ENCODE measurements around the gene TLCD3B. TPM values are rescaled to one million over a fixed set of nuclear protein-coding genes. Genes with fewer than 3 reads are reported as not detected.
A peak's percentile ranks its signal among the peaks of the same experiment; 100 is the strongest.

The TLCD3B gene, protein sequence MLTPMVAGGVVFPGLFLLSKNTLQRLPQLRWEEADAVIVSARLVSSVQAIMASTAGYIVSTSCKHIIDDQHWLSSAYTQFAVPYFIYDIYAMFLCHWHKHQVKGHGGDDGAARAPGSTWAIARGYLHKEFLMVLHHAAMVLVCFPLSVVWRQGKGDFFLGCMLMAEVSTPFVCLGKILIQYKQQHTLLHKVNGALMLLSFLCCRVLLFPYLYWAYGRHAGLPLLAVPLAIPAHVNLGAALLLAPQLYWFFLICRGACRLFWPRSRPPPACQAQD
- total RNA-seq: 1 to 10 TPM; 7.1 to 7.2 TPM

DNA sequence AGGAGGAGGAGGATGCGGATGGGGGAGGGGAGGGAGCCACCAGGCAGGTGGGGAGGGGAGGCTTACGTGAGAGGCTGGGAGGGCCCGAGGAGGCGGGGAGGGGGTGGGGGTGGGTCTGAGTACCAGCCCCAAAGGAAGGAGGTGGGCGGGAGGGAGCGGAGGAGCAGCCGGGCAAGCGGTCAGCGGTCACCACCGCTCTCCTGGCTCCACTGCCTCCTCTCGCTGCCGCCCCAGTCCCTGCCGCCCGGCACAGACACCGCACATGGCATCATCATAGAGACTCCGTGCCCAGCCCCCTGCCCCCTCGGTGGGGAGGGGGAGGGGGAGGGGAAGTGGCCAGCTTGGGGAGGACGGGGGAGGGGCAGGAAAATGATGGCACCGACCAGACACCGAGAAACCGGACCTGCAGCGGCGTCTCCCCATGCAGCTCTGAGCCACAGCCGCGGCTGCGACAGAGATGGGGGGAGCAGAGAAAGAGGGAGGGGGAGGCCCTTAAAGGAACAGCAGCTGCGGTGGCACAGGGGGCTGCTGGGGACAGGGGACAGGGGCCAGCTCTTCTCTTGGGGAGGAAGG is at the start of gene TLCD3B:
Gene TLCD3B (minus strand): TSS at position 431 of the 573 bp plus-strand sequence. CDS start 744 bp downstream, outside the sequence.
- Mint-ChIP-seq H3K27me3 (peaks cover 48% of the 10 kb centered on the region), H3K9me3 (no peaks in the 10 kb centered on the region), H3K4me1 (peaks cover 17% of the 10 kb centered on the region), H3K4me3 (no peak within 1 kb of the TSS), H3K27ac (no peak within 1 kb of the TSS), H3K36me3 (ENCODE audit: low read depth) (peaks cover 3% of the 10 kb centered on the region)
- POLR2A ChIA-PET: no interaction called here
- CTCF ChIA-PET: interaction anchor here (0.6 to 2.1 kb wide), 7 partner anchors 8 to 334 kb away, joined by 3 to 13 read pairs (median 5); partner anchors contain the start of genes ALDOA and C16orf92
- DNase-seq: no peak

DNA sequence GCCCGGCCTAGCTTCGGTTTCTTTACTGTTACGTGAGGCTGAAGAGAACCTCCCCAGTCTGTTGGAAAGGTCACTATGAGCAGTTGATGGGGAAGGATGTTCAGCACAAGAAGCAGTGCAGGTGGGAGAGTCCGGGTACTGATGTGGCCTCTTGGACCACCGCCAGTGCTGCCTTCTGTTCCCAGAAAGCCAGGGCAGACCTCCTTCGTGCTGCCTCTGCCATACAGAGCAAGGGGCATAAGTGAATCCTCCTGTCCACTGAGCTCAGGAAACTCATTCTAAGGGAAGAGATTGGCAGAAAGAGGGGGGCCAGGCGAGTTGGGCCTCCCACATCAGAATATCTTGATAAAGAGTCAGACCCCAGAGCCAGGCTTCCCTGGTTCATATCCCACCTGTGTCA is 48.4 kb upstream of the TLCD3B start:
- Mint-ChIP-seq H3K4me3 (no peak overlapping the region), H3K9me3 (no peaks in the 10 kb centered on the region), H3K27me3 (no peaks in the 10 kb centered on the region), H3K27ac (peak overlapping the region; percentile 50), H3K36me3 (ENCODE audit: low read depth) (peaks cover 55% of the 10 kb centered on the region), H3K4me1 (peaks cover 47% of the 10 kb centered on the region)
- CTCF ChIA-PET: interaction anchor here (0.9 to 10.6 kb wide), 2 partner anchors 11 to 12 kb away, joined by 4 to 112 read pairs; partner anchors contain the start of gene TBX6
- POLR2A ChIA-PET: no interaction called here
- DNase-seq: no peak

DNA sequence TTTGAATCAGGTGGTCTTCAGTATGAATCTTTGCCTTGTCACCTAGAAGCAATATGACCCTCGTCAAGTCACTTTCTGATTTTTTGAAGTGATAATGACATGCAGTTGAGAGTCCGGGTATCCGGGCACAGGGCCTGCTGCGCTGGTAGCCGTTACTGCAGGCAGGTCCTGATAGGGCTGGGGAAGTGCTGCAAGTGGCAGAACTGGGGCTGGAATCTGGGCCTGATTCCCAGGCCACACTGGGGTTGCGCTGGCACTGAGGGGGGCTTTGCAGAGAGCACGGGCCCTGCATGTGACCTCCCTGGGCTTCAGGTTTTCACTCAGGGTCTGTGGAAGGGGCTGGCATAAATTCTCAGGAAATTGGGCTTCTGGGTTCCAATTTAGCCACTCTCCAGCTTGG is 47.7 kb upstream of the TLCD3B start:
- CTCF ChIA-PET: interaction anchor here (0.9 to 10.6 kb wide), 3 partner anchors 10 to 13 kb away, joined by 4 to 112 read pairs (median 4); partner anchors contain the start of gene TBX6
- Mint-ChIP-seq H3K27me3 (no peaks in the 10 kb centered on the region), H3K4me3 (no peak overlapping the region), H3K36me3 (ENCODE audit: low read depth) (peaks cover 51% of the 10 kb centered on the region), H3K9me3 (no peaks in the 10 kb centered on the region), H3K27ac (no peak overlapping the region), H3K4me1 (peaks cover 43% of the 10 kb centered on the region)
- DNase-seq: no peak
- POLR2A ChIA-PET: no interaction called here

DNA sequence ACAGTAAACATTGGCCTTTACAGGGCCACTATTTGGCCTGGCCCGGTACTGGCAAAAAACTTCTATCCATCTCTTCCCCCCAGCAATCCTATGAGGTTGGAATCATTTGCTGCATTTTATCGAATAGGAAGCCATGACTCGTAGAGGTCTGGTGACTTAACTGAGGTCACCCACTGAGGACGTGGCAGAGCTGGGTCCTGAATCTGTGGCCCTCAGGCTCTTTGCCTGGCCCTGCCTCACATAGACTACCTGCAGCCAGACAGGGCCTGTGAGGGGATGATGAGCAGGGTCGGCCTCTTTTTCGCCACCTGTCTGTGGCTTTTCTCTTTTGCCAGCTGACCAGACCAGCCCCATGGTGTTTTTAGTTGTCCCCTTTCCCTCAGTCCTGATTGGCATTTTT is 46.6 kb upstream of the TLCD3B start:
- ChIA-PET CTCF (interaction anchor here (0.5 to 10.6 kb wide), 2 partner anchors 14 kb away, joined by 4 to 112 read pairs; partner anchors contain the start of gene TBX6), POLR2A (interaction anchor here (1.8 kb wide), 1 partner anchor 12 kb away, joined by 6 read pairs; the partner anchor contains the start of gene ALDOA)
- no peak for DNase-seq
- H3K9me3 Mint-ChIP-seq: no peaks in the 10 kb centered on the region
- H3K4me3 Mint-ChIP-seq: peak overlapping the region; percentile 81
- H3K27me3 Mint-ChIP-seq: no peaks in the 10 kb centered on the region
- H3K27ac Mint-ChIP-seq: peak overlapping the region; percentile 51
- peaks cover 41% of the 10 kb centered on the region for H3K4me1 Mint-ChIP-seq
- peaks cover 41% of the 10 kb centered on the region for H3K36me3 Mint-ChIP-seq (ENCODE audit: low read depth)

DNA sequence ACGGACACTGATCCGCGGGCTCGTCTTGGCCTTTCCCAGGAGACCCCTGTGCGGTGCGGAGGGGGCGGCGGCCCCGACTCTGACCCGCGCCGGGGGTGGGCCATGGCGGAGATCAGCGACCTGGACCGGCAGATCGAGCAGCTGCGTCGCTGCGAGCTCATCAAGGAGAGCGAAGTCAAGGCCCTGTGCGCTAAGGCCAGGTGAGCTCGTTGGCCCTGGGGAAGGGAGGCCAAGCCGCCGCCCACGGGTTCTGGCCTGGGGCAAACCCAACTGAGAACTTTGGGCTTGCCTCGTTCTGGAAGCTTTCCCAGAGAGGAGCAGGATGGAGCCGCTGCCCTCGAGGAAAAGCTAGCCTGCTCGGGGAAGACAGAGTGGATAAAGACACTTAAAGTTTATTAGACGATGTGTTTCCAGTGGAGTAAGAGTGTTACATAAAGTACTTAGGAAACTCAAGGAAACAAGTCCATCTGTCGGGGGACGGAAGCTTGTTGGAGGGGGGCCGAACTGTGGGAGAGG is 45.3 kb upstream of the TLCD3B start:
- Mint-ChIP-seq H3K4me1 (peaks cover 43% of the 10 kb centered on the region), H3K27ac (peak overlapping the region; percentile 78), H3K36me3 (ENCODE audit: low read depth) (peaks cover 40% of the 10 kb centered on the region), H3K27me3 (no peaks in the 10 kb centered on the region), H3K9me3 (no peaks in the 10 kb centered on the region), H3K4me3 (peak overlapping the region; percentile 81)
- no peak for DNase-seq
- CTCF ChIA-PET: interaction anchor here (0.9 to 10.6 kb wide), 4 partner anchors 15 to 54 kb away, joined by 3 to 112 read pairs (median 4); partner anchors contain the start of gene TBX6
- POLR2A ChIA-PET: interaction anchor here (0.6 to 1.8 kb wide), 4 partner anchors 11 to 476 kb away, joined by 3 to 6 read pairs (median 4); partner anchors contain the start of genes ALDOA, TBX6 and YPEL3

DNA sequence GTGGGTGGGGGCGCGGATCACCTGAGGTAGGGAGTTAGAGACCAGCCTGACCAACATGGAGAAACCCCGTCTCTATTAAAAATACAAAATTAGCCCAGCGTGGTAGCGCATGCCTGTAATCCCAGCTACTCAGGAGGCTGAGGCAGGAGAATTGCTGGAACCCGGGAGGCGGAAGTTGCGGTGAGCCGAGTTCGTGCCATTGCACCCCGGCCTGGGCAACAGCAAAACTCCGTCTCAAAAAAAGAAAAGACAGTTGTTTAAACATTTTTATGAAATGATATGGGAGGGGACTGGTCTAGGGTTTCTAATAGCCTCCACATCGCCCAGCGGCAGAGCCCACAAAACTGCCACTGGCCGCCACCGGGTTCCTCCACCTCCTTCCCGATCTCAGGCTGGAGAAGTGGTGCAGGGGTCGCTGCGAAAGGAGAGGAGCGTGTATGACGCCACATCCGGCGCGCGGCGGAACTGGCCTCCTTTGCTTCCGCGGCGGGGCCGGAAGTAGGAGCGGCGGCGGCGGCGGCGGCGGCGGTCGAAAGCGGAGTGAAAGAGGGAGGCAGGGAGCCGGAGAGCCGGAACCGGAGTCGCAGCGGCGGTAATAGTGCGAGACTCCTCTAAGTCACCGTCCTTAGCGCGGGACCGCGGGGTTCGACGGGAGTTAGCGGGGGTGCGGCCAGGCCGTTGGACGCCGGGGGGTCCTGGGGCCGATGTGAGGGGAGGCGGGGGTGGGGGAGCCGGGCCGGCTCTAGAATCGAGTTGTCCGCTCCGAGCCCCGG is 44.6 kb upstream of the TLCD3B start, which contains the start of gene PPP4C:
Gene PPP4C (plus strand): TSS at position 492 of the 773 bp plus-strand sequence. CDS start 384 bp downstream, outside the sequence.
- Mint-ChIP-seq H3K9me3 (no peaks in the 10 kb centered on the region), H3K36me3 (ENCODE audit: low read depth) (peaks cover 39% of the 10 kb centered on the region), H3K27ac (peak within 1 kb of the TSS; percentile 91), H3K4me3 (peak within 1 kb of the TSS; percentile 81), H3K27me3 (no peaks in the 10 kb centered on the region), H3K4me1 (peaks cover 43% of the 10 kb centered on the region)
- CTCF ChIA-PET: interaction anchor here (0.7 to 10.6 kb wide), 7 partner anchors 9 to 84 kb away, joined by 3 to 112 read pairs (median 4); partner anchors contain the start of gene TBX6
- POLR2A ChIA-PET: interaction anchor here (0.6 to 1.8 kb wide), 4 partner anchors 10 to 16 kb away, joined by 3 to 6 read pairs (median 3); partner anchors contain the start of genes ALDOA and TBX6
- peak; percentile 92 for DNase-seq

DNA sequence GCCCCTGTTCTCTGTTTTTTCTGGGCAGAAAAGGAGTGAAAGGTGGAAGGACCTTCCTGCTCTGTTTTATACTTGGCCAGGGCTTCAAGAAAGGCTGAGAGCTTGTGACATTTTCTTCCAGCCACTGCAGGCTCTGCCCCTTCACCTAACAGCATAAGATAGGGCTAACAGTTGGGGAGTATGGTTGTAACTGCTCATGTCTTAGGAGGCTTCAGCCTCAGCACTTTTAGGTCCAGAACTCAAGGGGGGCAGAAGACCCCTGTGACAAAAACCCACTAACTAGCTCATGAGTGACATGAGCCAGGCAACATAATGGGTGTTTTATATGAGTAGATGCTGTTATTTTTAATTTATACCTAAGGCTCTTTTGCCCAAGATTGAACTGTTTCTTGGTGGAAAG is 39.4 kb upstream of the TLCD3B start:
- ChIA-PET CTCF (interaction anchor here (0.6 kb wide), 1 partner anchor 421 kb away, joined by 3 read pairs; no protein-coding TSS in a partner anchor), POLR2A (no interaction called here)
- Mint-ChIP-seq H3K4me1 (peaks cover 40% of the 10 kb centered on the region), H3K9me3 (no peaks in the 10 kb centered on the region), H3K27ac (peak overlapping the region; percentile 42), H3K4me3 (no peak overlapping the region), H3K27me3 (no peaks in the 10 kb centered on the region), H3K36me3 (ENCODE audit: low read depth) (peaks cover 54% of the 10 kb centered on the region)
- DNase-seq: no peak

DNA sequence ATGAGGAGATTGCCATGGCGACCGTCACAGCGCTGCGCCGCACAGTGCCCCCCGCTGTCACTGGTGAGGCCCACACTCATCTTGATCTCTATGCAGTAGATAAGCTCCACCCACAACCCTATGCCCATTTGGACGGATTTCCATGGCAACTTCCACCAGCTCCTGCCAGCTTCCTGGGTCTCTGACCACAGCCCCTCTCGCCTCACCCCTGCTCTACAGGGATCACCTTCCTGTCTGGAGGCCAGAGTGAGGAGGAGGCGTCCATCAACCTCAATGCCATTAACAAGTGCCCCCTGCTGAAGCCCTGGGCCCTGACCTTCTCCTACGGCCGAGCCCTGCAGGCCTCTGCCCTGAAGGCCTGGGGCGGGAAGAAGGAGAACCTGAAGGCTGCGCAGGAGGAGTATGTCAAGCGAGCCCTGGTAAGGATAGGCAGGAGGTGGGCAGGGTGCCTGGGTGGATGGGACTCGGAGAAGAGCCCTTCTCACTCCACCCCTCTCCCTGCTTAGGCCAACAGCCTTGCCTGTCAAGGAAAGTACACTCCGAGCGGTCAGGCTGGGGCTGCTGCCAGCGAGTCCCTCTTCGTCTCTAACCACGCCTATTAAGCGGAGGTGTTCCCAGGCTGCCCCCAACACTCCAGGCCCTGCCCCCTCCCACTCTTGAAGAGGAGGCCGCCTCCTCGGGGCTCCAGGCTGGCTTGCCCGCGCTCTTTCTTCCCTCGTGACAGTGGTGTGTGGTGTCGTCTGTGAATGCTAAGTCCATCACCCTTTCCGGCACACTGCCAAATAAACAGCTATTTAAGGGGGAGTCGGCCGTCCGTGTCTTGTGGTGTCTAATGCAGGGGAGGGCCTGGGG is 38.8 kb upstream of the TLCD3B start:
- H3K27me3 Mint-ChIP-seq: no peaks in the 10 kb centered on the region
- H3K4me1 Mint-ChIP-seq: peaks cover 37% of the 10 kb centered on the region
- H3K9me3 Mint-ChIP-seq: no peaks in the 10 kb centered on the region
- H3K4me3 Mint-ChIP-seq: no peak overlapping the region
- ChIA-PET POLR2A (no interaction called here), CTCF (interaction anchor here (1.2 to 1.8 kb wide), 3 partner anchors 9 to 22 kb away, joined by 3 to 6 read pairs (median 4); partner anchors contain the start of gene TBX6)
- peaks cover 56% of the 10 kb centered on the region for H3K36me3 Mint-ChIP-seq (ENCODE audit: low read depth)
- H3K27ac Mint-ChIP-seq: peak overlapping the region; percentile 42
- no peak for DNase-seq

DNA sequence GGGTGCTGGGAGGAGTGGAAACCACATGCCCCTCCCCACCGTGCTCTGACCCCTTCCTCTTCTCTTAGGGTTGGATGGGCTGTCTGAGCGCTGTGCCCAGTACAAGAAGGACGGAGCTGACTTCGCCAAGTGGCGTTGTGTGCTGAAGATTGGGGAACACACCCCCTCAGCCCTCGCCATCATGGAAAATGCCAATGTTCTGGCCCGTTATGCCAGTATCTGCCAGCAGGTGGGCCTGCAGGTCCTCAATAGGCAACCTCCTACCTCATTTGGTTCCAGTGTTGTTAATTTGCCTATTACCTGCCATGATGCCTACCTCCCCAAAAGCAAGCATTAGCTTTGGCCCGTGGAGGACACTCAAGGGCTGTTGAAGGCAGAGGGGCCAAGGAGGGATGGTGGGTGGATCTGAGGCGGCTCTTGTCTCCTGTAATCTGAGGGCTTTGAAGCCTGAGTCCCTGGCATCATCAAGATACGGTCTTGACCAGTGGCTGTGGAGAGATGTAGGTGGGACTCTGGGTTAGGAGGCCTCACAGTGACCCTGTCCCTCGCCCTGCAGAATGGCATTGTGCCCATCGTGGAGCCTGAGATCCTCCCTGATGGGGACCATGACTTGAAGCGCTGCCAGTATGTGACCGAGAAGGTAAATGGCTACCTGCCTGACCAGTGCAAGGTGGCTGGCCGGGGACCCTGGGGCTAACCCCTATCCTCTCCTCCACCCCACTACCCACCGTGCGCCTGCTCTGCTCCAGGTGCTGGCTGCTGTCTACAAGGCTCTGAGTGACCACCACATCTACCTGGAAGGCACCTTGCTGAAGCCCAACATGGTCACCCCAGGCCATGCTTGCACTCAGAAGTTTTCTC is 37.9 kb upstream of the TLCD3B start:
- ChIA-PET CTCF (interaction anchor here (1.2 to 1.8 kb wide), 3 partner anchors 10 to 23 kb away, joined by 3 to 6 read pairs (median 4); partner anchors contain the start of gene TBX6), POLR2A (no interaction called here)
- peak overlapping the region; percentile 39 for H3K4me3 Mint-ChIP-seq
- H3K36me3 Mint-ChIP-seq (ENCODE audit: low read depth): peaks cover 60% of the 10 kb centered on the region
- no peaks in the 10 kb centered on the region for H3K27me3 Mint-ChIP-seq
- DNase-seq: peak; percentile 74
- peak overlapping the region; percentile 77 for H3K27ac Mint-ChIP-seq
- H3K4me1 Mint-ChIP-seq: peaks cover 35% of the 10 kb centered on the region
- H3K9me3 Mint-ChIP-seq: no peaks in the 10 kb centered on the region

DNA sequence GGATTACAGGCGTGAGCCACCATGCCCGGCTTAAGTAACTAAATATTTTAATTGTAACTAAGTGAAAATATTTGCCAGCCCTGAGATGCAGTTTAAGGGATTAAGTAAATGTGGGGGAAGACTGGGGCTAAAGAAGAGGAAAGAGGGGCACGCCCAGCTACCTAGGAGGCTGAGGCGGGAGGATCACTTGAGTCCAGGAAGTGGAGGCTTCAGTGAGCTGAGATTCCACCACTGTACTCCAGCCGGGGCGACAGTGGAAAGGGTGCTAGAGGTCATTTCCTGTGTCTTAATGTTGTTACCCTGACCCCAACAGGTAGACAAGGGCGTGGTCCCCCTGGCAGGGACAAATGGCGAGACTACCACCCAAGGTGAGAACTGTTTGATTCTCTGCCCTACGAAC is 37.3 kb upstream of the TLCD3B start:
- Mint-ChIP-seq H3K9me3 (no peaks in the 10 kb centered on the region), H3K4me3 (peak overlapping the region; percentile 39), H3K27ac (peak overlapping the region; percentile 77), H3K36me3 (ENCODE audit: low read depth) (peaks cover 62% of the 10 kb centered on the region), H3K27me3 (no peaks in the 10 kb centered on the region), H3K4me1 (peaks cover 40% of the 10 kb centered on the region)
- no peak for DNase-seq
- POLR2A ChIA-PET: no interaction called here
- CTCF ChIA-PET: interaction anchor here (1.3 to 1.8 kb wide), 2 partner anchors 11 to 16 kb away, joined by 3 to 4 read pairs; a partner anchor contains a TSS

DNA sequence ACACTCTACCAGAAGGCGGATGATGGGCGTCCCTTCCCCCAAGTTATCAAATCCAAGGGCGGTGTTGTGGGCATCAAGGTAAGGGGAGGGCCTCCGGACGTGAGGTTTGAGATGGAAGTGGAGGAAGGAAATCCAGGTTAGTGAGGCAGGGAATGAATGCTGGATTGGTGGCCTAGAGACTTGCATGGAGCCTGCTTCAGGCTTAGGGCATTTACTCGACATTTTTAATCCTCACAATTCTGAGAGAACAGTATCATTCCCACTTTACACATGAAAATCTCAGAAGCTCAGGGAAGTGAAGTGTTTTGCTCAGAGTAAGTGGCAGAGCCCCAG is 36.5 kb upstream of the TLCD3B start:
- no peak for DNase-seq
- peaks cover 42% of the 10 kb centered on the region for H3K4me1 Mint-ChIP-seq
- H3K27ac Mint-ChIP-seq: peak overlapping the region; percentile 99
- ChIA-PET POLR2A (no interaction called here), CTCF (interaction anchor here (0.6 to 4.1 kb wide), 3 partner anchors 11 to 574 kb away, joined by 3 to 39 read pairs (median 4); partner anchors contain the start of gene TBX6)
- peak overlapping the region; percentile 99 for H3K4me3 Mint-ChIP-seq
- H3K27me3 Mint-ChIP-seq: no peaks in the 10 kb centered on the region
- H3K9me3 Mint-ChIP-seq: no peaks in the 10 kb centered on the region
- H3K36me3 Mint-ChIP-seq (ENCODE audit: low read depth): peaks cover 62% of the 10 kb centered on the region
